ENCODE data around the gene XRCC4. TPM values are rescaled to one million over a fixed set of nuclear protein-coding genes. Genes with fewer than 3 reads are reported as not detected.

The XRCC4 gene
- total and polyA plus RNA-seq, 7 donors = 1.6 to 7.9 (median 3.2) TPM

DNA sequence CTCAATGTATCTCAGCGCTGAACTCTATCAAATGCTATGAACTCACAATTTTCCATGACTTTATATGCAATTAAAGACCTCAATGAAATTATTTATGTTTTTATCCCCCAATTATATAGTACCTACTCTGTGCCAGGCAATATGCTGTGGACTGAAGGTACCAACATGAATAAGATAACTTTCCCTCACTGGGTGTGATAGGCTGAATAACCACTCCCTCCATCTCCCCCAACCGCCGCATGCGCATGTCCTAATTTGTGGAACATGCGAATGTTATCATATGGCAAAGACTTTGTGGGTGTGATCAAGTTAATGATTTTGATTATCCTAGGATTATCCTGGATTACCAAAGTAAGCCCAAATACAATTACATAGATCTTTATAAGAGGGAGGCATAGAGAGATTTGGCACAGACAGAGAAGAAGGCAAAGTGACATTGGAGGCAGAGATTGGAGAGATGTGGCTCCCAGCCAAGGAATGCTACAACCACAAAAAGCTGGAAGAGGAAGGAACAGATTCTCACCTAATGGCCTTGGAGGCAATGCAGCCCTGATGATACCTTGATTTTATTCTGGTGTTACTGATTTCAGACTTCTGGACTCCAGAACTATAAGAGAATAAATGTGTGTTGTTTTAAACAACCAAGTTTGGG, 245.1 kb downstream of the XRCC4 start:
- 96 to 99% (median 97%) methylated on average over 5 of the region's 5 CpGs for WGBS, 3 donors

DNA sequence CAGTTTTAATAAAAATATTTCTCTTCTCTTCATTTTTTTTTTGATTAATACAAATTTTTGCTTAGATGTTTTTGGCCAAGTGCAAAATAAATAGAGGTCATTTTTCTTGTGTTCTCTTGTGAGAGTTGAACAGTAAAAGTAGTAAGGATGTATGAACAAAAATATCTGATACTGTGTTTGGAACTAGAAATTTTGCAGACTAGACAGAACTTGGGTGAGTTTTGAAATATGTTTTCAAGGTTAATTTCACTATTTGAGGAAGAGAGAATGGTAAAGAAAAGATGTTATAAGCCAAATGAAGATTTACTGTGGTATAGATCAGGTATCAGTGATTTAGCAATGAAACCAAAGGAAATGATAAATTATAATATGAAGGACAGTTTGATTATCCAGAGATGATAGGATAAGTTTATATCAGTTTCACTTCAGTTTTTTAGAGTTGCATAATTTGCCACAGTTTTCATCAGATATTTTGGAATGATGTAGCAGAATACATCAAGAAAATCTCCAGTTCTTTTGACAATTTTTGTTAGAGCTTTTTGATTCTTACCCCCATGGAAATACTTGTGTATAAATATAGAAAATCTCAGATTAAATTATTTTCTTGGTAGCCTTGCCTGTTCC, 246.3 kb downstream of the XRCC4 start:
- H3K27me3 ChIP-seq (ENCODE audit: insufficient read depth in 3 of 3, low read length in 2 of 3) = no peaks in the 10 kb centered on the region
- no peak overlapping the region for H3K27ac ChIP-seq
- H3K36me3 ChIP-seq (ENCODE audit: insufficient read depth in 1 of 2, low read depth in 1 of 2) = no peaks in the 10 kb centered on the region
- H3K4me3 ChIP-seq = no peak overlapping the region
- TF ChIP-seq, protein P1, sequence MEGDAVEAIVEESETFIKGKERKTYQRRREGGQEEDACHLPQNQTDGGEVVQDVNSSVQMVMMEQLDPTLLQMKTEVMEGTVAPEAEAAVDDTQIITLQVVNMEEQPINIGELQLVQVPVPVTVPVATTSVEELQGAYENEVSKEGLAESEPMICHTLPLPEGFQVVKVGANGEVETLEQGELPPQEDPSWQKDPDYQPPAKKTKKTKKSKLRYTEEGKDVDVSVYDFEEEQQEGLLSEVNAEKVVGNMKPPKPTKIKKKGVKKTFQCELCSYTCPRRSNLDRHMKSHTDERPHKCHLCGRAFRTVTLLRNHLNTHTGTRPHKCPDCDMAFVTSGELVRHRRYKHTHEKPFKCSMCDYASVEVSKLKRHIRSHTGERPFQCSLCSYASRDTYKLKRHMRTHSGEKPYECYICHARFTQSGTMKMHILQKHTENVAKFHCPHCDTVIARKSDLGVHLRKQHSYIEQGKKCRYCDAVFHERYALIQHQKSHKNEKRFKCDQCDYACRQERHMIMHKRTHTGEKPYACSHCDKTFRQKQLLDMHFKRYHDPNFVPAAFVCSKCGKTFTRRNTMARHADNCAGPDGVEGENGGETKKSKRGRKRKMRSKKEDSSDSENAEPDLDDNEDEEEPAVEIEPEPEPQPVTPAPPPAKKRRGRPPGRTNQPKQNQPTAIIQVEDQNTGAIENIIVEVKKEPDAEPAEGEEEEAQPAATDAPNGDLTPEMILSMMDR (IDR thresholded peaks at IDR 0.05) = no peak
- DNase-seq (no peak), ATAC-seq (no peak)
- H3K4me1 ChIP-seq = no peaks in the 10 kb centered on the region
- no peaks in the 10 kb centered on the region for H3K9me3 ChIP-seq
- intact Hi-C loops (cut with DNase I) = no loop called here

More for the DNA sequence above, 245.1 kb downstream of the XRCC4 start:
- Histone ChIP-seq H3K27me3 (ENCODE audit: insufficient read depth in 3 of 3, low read length in 2 of 3) (no peaks in the 10 kb centered on the region), H3K4me3 (no peak overlapping the region), H3K9me3 (no peaks in the 10 kb centered on the region), H3K36me3 (ENCODE audit: insufficient read depth in 1 of 2, low read depth in 1 of 2) (no peaks in the 10 kb centered on the region), H3K27ac (no peak overlapping the region), H3K4me1 (no peaks in the 10 kb centered on the region)
- intact Hi-C loops (cut with DNase I) = no loop called here
- TF ChIP-seq, protein P1 (IDR thresholded peaks at IDR 0.05) = no peak
- DNase-seq = no peak
- no peak for ATAC-seq

- TF ChIP-seq, protein P1 (IDR thresholded peaks at IDR 0.05) = no peak
- no peak for DNase-seq
- no peaks in the 10 kb centered on the region for H3K4me1 ChIP-seq
- WGBS, 3 donors = 65 to 68% (median 68%) methylated on average over 2 of the region's 2 CpGs
- no peaks in the 10 kb centered on the region for H3K36me3 ChIP-seq (ENCODE audit: insufficient read depth in 1 of 2, low read depth in 1 of 2)
- H3K9me3 ChIP-seq = no peaks in the 10 kb centered on the region
- H3K27me3 ChIP-seq (ENCODE audit: insufficient read depth in 3 of 3, low read length in 2 of 3) = no peaks in the 10 kb centered on the region
- no peak overlapping the region for H3K27ac ChIP-seq
- no peak for ATAC-seq
- intact Hi-C loops (cut with DNase I) = no loop called here
- no peak overlapping the region for H3K4me3 ChIP-seq
Measured at GRCh38 chr5:83331842-83332241, 254.5 kb downstream of the XRCC4 start.

DNA sequence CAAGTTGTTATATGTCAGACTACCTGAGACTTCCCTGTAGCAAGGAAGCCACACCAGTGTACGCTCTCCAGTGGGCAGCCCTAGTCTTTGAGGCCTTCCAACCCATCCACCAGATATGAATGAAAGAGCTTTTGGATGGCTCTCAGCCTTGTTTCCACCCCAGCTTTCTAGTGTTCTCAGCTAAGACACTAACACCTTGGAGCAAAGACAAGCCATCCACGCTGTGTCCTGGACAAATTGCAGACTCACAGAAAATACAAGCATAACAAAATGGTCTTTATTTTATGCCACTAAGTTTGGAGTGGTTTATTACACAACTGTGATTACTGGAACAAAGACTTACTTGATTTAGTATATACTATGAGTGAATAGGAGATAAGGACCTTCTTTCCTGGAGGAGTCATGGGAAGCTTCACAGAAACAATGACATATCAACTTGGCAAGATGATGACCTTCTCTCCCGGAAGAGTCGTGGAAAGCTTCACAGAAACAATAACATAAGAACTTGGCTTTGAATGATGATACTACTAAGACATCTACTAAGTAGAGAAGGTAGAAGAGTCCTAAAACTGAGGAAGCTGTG, 260.2 kb downstream of the XRCC4 start:
- H3K9me3 ChIP-seq = no peaks in the 10 kb centered on the region
- no peaks in the 10 kb centered on the region for H3K27me3 ChIP-seq (ENCODE audit: insufficient read depth in 3 of 3, low read length in 2 of 3)
- 88 to 90% (median 88%) methylated on average over 4 of the region's 4 CpGs for WGBS, 3 donors
- H3K4me3 ChIP-seq = no peak overlapping the region
- DNase-seq (no peak), ATAC-seq (no peak)
- no peaks in the 10 kb centered on the region for H3K4me1 ChIP-seq
- H3K27ac ChIP-seq = no peak overlapping the region
- no peaks in the 10 kb centered on the region for H3K36me3 ChIP-seq (ENCODE audit: insufficient read depth in 1 of 2, low read depth in 1 of 2)
- TF ChIP-seq, protein P1 (IDR thresholded peaks at IDR 0.05) = no peak
- intact Hi-C loops (cut with DNase I) = no loop called here

All from psoas muscle (tissue), 8 donors.